Measurements from ENCODE around the gene LONRF2. TPM values are rescaled to one million over a fixed set of nuclear protein-coding genes. Genes with fewer than 3 reads are reported as not detected.

LONRF2 gene
- under 0.01 TPM in 2 replicates for total RNA-seq

DNA sequence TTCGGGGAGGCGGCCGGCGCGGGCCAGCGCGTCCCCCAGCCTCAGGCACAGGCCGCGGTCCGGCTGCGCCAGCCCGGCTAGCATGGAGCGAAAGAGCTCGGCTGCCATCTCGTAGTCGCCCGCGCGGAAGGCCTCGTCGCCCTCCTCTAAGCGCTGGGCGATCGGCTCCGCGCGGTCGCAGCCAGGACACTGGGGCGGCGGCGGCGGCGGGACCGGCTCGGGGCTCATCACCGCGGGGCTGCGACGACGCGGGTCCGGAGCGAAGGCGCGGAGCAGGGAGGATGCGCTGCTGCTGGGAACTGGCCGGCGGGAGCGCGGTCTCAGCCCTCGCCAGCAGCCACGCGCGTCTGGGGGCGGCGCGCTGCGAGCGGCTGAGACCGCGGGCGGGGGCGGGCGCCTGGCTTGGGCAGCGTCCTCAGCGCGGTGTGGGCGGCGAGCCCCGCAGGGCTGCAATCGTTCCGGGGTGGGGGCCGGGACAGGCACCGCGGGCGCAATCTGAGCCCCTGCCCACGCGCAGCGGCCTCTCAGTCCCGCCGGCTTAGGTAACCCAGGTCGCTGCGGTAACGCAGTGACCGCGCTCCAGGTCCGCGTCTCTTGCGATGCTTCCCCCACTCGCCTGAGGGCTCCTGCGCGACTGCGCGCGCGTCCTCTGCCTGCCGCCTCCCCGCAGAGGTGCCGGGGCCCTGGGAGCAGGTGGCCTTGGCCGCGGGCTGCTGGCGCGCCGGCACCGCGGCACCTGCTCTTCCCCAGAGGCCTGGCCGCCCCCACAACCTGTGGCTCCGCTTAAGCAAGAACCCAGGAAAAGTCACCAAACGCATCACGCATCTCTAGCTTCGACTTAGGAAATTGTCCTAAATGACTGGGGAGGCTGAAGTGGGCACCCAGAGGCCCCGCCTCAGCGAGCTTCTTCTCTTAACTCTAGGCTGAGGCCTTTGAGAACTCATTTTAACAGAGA is at the start of gene LONRF2:
LONRF2 (minus strand) TSS at position 636 of the 955 bp plus-strand sequence; CDS start at position 228, 408 bp downstream.

Other genes with a start within 250 kb of the LONRF2 start
- gene AFF3, start 179.9 kb downstream of the LONRF2 start, total RNA-seq = 0.27 TPM in 1 of 2 replicates, not detected in the other
- 11.5 and 13.0 TPM in 2 replicates for gene CHST10, start 95.2 kb upstream of the LONRF2 start, total RNA-seq
- not detected in 2 replicates for gene NMS, start 148.0 kb upstream of the LONRF2 start, total RNA-seq
- 19.0 and 23.6 TPM in 2 replicates for gene PDCL3, start 240.5 kb upstream of the LONRF2 start, total RNA-seq